ENCODE measurements around the gene DAB2IP. TPM values are rescaled to one million over a fixed set of nuclear protein-coding genes. Genes with fewer than 3 reads are reported as not detected.

The DAB2IP gene
- total RNA-seq, 1 experiment from 2014 or later = 15.2 TPM

- BruUV-seq (replicated peaks) = no TSS peak
- Histone ChIP-seq H3K9me3 (ENCODE audit: low read length) (no peaks in the 10 kb centered on the region), H2AFZ (ENCODE audit: low read length) (no peak overlapping the region), H3K36me3 (ENCODE audit: low read depth, low read length) (no peaks in the 10 kb centered on the region), H3K79me2 (ENCODE audit: low read length) (no peaks in the 10 kb centered on the region), H4K20me1 (ENCODE audit: low read length) (no peaks in the 10 kb centered on the region), H3K27me3 (ENCODE audit: low read length) (no peaks in the 10 kb centered on the region), H3K9ac (ENCODE audit: low read length) (no peak overlapping the region), H3F3A (ENCODE audit: low read length, unreplicated experiment) (no peaks in the 10 kb centered on the region), H3K4me3 (ENCODE audit: low read length) (no peak overlapping the region), H3K9me2 (replicated peaks; ENCODE audit: low read length) (no peaks in the 10 kb centered on the region), H3K27ac (ENCODE audit: low read length) (no peak overlapping the region), H3K4me1 (ENCODE audit: insufficient read depth, low read length) (no peaks in the 10 kb centered on the region; the same call in 1 of the 2 replicates), H3K4me2 (ENCODE audit: low read length) (no peak overlapping the region)
- ChIA-PET POLR2A (ENCODE audit: unreplicated experiment) (no interaction called here), CTCF (no interaction called here)
- intact Hi-C loops (cut with micrococcal nuclease) = loop anchor here (5.0 kb wide), 1 partner anchor 49 kb away; no protein-coding TSS in a partner anchor
- DNase-seq (no peak), ATAC-seq (no peak)
- TF ChIP-seq EZH2 (IDR thresholded peaks at IDR 0.05; ENCODE audit: low read length, unreplicated experiment) = no peak
- TF ChIP-seq CTCF (conservative IDR thresholded peaks at IDR 0.05; ENCODE audit: low read depth, low read length) = no peak
- no peak for TF ChIP-seq EZH2phosphoT487 (IDR thresholded peaks at IDR 0.05; ENCODE audit: borderline replicate concordance, low read length)
These were observed 41.9 kb downstream of the DAB2IP start for GRCh38 chr9:121693388-121693670.

DNA sequence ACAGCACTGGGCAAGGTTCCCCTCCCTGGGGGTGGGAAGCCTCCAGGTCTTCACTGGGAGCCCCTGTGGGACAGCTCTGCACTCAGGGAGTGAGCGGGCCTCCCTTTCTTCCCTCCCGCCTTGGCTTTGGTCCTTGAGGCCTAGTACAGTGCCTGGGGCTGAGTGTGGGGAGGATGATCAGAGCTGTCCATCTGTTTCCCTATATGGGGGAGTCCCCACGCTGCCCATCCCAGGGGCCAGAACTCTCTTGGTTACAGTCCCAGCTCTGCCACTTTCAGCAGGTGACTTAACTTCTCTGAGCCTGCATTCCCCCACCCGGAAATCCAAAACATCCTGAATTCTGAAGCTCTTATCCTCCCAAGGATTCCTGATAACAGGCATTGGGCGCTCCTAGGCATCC is 42.6 kb downstream of the DAB2IP start:
- no peak for TF ChIP-seq EZH2 (IDR thresholded peaks at IDR 0.05; ENCODE audit: low read length, unreplicated experiment)
- no peak for TF ChIP-seq CTCF (conservative IDR thresholded peaks at IDR 0.05; ENCODE audit: low read depth, low read length)
- no peak for TF ChIP-seq EZH2phosphoT487 (IDR thresholded peaks at IDR 0.05; ENCODE audit: borderline replicate concordance, low read length)
- CTCF ChIA-PET = no interaction called here
- no TSS peak for BruUV-seq (replicated peaks)

DNA sequence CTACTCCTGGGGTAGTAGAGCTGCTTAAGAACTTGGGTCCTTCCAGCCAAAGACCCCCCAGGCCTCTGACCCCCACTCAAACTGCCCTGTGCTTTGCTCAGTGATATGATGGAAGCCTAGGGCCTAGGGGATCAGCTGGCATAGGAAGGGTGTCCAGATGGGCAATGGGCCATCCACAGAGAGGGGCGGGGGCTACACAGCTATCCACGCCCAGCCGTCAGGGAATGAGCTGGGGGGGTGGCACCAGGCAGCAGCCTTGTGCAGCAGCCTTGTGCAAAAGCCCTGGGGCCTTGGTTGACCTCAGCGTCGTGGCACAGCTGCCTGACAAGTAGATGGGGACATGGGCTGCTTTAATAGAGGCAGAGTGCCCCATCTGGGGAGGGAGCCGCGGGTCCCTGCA is 43.2 kb downstream of the DAB2IP start:
- TF ChIP-seq CTCF (conservative IDR thresholded peaks at IDR 0.05; ENCODE audit: low read depth, low read length) (no peak), EZH2phosphoT487 (IDR thresholded peaks at IDR 0.05; ENCODE audit: borderline replicate concordance, low read length) (no peak), EZH2 (IDR thresholded peaks at IDR 0.05; ENCODE audit: low read length, unreplicated experiment) (no peak)
- BruUV-seq (replicated peaks) = no TSS peak
- H3K4me2 ChIP-seq (ENCODE audit: low read length) = no peak overlapping the region
- no peaks in the 10 kb centered on the region for H3K27me3 ChIP-seq (ENCODE audit: low read length)
- DNase-seq (no peak), ATAC-seq (no peak)
- POLR2A ChIA-PET (ENCODE audit: unreplicated experiment) = no interaction called here
- H4K20me1 ChIP-seq (ENCODE audit: low read length) = no peaks in the 10 kb centered on the region
- H3K79me2 ChIP-seq (ENCODE audit: low read length) = no peaks in the 10 kb centered on the region
- intact Hi-C loops (cut with micrococcal nuclease) = loop anchor here (5.0 kb wide), 1 partner anchor 48 kb away; no protein-coding TSS in a partner anchor
- H2AFZ ChIP-seq (ENCODE audit: low read length) = no peak overlapping the region
- no peak overlapping the region for H3K9ac ChIP-seq (ENCODE audit: low read length)
- H3K36me3 ChIP-seq (ENCODE audit: low read depth, low read length) = no peaks in the 10 kb centered on the region
- H3K4me3 ChIP-seq (ENCODE audit: low read length) = no peak overlapping the region
- no peaks in the 10 kb centered on the region; the same call in 1 of the 2 replicates for H3K4me1 ChIP-seq (ENCODE audit: insufficient read depth, low read length)
- H3K27ac ChIP-seq (ENCODE audit: low read length) = no peak overlapping the region
- H3K9me2 ChIP-seq (replicated peaks; ENCODE audit: low read length) = no peaks in the 10 kb centered on the region
- CTCF ChIA-PET = no interaction called here
- no peaks in the 10 kb centered on the region for H3K9me3 ChIP-seq (ENCODE audit: low read length)
- no peaks in the 10 kb centered on the region for H3F3A ChIP-seq (ENCODE audit: low read length, unreplicated experiment)

More for the DNA sequence above, 42.6 kb downstream of the DAB2IP start:
- no peaks in the 10 kb centered on the region; the same call in 1 of the 2 replicates for H3K4me1 ChIP-seq (ENCODE audit: insufficient read depth, low read length)
- no peaks in the 10 kb centered on the region for H3K9me2 ChIP-seq (replicated peaks; ENCODE audit: low read length)
- no peaks in the 10 kb centered on the region for H3K9me3 ChIP-seq (ENCODE audit: low read length)
- H3K27me3 ChIP-seq (ENCODE audit: low read length) = no peaks in the 10 kb centered on the region
- no peak overlapping the region for H3K4me2 ChIP-seq (ENCODE audit: low read length)
- no peaks in the 10 kb centered on the region for H4K20me1 ChIP-seq (ENCODE audit: low read length)
- H3F3A ChIP-seq (ENCODE audit: low read length, unreplicated experiment) = no peaks in the 10 kb centered on the region
- no peak overlapping the region for H2AFZ ChIP-seq (ENCODE audit: low read length)
- intact Hi-C loops (cut with micrococcal nuclease) = loop anchor here (5.0 kb wide), 1 partner anchor 48 kb away; no protein-coding TSS in a partner anchor
- H3K4me3 ChIP-seq (ENCODE audit: low read length) = no peak overlapping the region
- DNase-seq = no peak
- POLR2A ChIA-PET (ENCODE audit: unreplicated experiment) = no interaction called here
- no peak for ATAC-seq
- H3K9ac ChIP-seq (ENCODE audit: low read length) = no peak overlapping the region
- H3K36me3 ChIP-seq (ENCODE audit: low read depth, low read length) = no peaks in the 10 kb centered on the region
- H3K79me2 ChIP-seq (ENCODE audit: low read length) = no peaks in the 10 kb centered on the region
- H3K27ac ChIP-seq (ENCODE audit: low read length) = no peak overlapping the region

All from PC-3 (cell line).